MM.1S (cell line): Measurements from ENCODE around the gene RAB14.

Source experiments
- DNase-seq: peaks from one replicate; pipeline ENCODE4 v3.0.0-alpha.2; 2015
- H2AFZ ChIP-seq: fragments of 300-600 bp; sonication (generic); 2 replicates; pipeline ENCODE4 v1.6.0; 2016; ENCODE audit warnings: antibody characterized with exemption, low read length
- H3F3A ChIP-seq: fragments of 300-600 bp; sonication (generic); 2 replicates; pipeline ENCODE4 v1.6.1; 2016; ENCODE audit warnings: mild to moderate bottlenecking, antibody characterized with exemption, low read length, moderate library complexity, mixed read lengths; ENCODE audit not compliant: insufficient read depth
- H3K27ac ChIP-seq: fragments of 300-600 bp; sonication (generic); 2 replicates; pipeline ENCODE4 v1.5.1; 2016; ENCODE audit warnings: mild to moderate bottlenecking, low read length
- H3K27me3 ChIP-seq: fragments of 300-600 bp; sonication (generic); replicated peaks from 2 replicates; pipeline ENCODE4 v1.6.0; 2016; ENCODE audit warnings: low read length; ENCODE audit not compliant: insufficient read depth
- H3K36me3 ChIP-seq: fragments of 300-600 bp; sonication (generic); replicated peaks from 2 replicates; pipeline ENCODE4 v1.6.1; 2016; ENCODE audit warnings: mild to moderate bottlenecking, low read length, mixed read lengths; ENCODE audit not compliant: insufficient read depth
- H3K4me1 ChIP-seq: fragments of 300-600 bp; sonication (generic); 2 replicates; pipeline ENCODE4 v1.6.1; 2016; ENCODE audit warnings: low read length, mixed read lengths
- H3K4me2 ChIP-seq: fragments of 300-600 bp; sonication (generic); 2 replicates; pipeline ENCODE4 v1.6.0; 2016; ENCODE audit warnings: low read depth, low read length
- H3K4me3 ChIP-seq: fragments of 300-600 bp; sonication (generic); 2 replicates; pipeline ENCODE4 v1.5.1; 2016; ENCODE audit warnings: low read length, mixed read lengths
- H3K79me2 ChIP-seq: fragments of 300-600 bp; sonication (generic); 2 replicates; pipeline ENCODE4 v1.6.1; 2016; ENCODE audit warnings: mixed run types, low read length, mixed read lengths
- H3K9ac ChIP-seq: fragments of 300-600 bp; sonication (generic); 2 replicates; pipeline ENCODE4 v1.6.1; 2016; ENCODE audit warnings: low read length, mixed read lengths
- H3K9me2 ChIP-seq: fragments of 300-600 bp; sonication (generic); replicated peaks from 2 replicates; pipeline ENCODE4 v1.6.1; 2016; ENCODE audit warnings: mild to moderate bottlenecking, low read length, mixed read lengths; ENCODE audit not compliant: insufficient read depth
- H3K9me3 ChIP-seq: fragments of 300-600 bp; sonication (generic); replicated peaks from 2 replicates; pipeline ENCODE4 v1.6.1; 2016; ENCODE audit warnings: mild to moderate bottlenecking, low read length, mixed read lengths; ENCODE audit not compliant: insufficient read depth
- H4K20me1 ChIP-seq: fragments of 300-600 bp; sonication (generic); 2 replicates; pipeline ENCODE4 v1.6.1; 2016; ENCODE audit warnings: mild to moderate bottlenecking, low read length, moderate library complexity, mixed read lengths; ENCODE audit not compliant: insufficient read depth
- EZH2 ChIP-seq: fragments of 300-600 bp; sonication (generic); optimal IDR thresholded peaks from 2 replicates; pipeline ENCODE3; 2017; ENCODE audit warnings: low read depth, mild to moderate bottlenecking, antibody characterized with exemption, low read length, mixed read lengths
- EZH2phosphoT487 ChIP-seq: fragments of 300-600 bp; sonication (generic); IDR thresholded peaks from 2 replicates; pipeline ENCODE4 v1.6.1; 2018; ENCODE audit warnings: antibody characterized with exemption, low read length
- TF ChIP-seq, protein P1 (sequence below): fragments of 300-600 bp; sonication (generic); IDR thresholded peaks from 2 replicates; pipeline ENCODE4 v1.5.1; 2016; ENCODE audit warnings: antibody characterized with exemption, low read length, mixed read lengths

Gene RAB14

DNA sequence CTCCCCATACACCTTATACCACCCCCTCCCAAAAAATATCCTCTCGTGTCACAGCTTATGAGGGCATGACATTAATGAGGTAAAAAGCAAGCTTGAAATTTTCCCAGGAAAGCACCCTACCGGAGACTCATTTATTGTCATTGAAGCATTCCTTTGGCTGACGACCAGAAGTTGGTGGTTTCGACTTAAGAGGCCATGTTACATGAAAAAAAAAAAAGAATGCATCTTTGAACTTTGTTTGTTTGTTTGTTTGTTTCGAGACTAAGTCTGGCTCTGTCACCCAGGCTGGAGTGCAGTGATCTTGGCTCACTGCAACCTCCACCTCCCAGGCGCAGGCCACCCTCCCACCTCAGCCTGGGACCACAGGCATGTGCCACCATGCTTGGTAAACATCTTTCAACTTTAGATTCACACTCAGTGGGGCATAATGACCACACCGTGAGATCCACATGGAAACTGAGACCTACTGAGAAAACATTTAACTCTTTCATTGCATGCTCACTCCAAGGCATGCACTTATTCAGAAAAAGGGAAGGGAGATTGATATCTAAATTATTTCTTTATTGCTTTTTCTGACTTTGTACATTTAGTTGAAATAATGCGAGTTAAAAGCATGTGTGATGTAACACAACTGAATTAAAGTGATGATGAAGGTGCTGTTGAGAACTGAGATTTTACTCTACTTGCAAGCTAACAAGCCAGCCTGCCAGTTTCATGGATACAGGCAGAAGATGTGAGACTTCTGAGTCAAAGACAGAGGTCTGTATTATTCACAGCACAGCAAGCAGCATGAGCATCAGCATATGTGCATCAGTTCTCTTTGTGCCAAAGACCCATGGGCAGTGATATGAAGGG lies 5.1 kb upstream of the RAB14 start:
- TF ChIP-seq, protein P1, sequence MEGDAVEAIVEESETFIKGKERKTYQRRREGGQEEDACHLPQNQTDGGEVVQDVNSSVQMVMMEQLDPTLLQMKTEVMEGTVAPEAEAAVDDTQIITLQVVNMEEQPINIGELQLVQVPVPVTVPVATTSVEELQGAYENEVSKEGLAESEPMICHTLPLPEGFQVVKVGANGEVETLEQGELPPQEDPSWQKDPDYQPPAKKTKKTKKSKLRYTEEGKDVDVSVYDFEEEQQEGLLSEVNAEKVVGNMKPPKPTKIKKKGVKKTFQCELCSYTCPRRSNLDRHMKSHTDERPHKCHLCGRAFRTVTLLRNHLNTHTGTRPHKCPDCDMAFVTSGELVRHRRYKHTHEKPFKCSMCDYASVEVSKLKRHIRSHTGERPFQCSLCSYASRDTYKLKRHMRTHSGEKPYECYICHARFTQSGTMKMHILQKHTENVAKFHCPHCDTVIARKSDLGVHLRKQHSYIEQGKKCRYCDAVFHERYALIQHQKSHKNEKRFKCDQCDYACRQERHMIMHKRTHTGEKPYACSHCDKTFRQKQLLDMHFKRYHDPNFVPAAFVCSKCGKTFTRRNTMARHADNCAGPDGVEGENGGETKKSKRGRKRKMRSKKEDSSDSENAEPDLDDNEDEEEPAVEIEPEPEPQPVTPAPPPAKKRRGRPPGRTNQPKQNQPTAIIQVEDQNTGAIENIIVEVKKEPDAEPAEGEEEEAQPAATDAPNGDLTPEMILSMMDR: no peak
- TF ChIP-seq EZH2: no peak
- TF ChIP-seq EZH2phosphoT487: no peak
- no peak for DNase-seq

GRCh38 chr9:121204611-121205010 lies 2.9 kb upstream of the RAB14 start:
- H4K20me1 ChIP-seq: peaks cover 14% of the 10 kb centered on the region
- peaks cover 22% of the 10 kb centered on the region for H3K79me2 ChIP-seq
- H3K27ac ChIP-seq: no peak overlapping the region
- TF ChIP-seq EZH2phosphoT487: no peak
- no peak for TF ChIP-seq EZH2
- TF ChIP-seq, protein P1: no peak
- H3K9me2 ChIP-seq: no peaks in the 10 kb centered on the region
- no peaks in the 10 kb centered on the region for H3K9me3 ChIP-seq
- no peak overlapping the region for H3K9ac ChIP-seq
- H3F3A ChIP-seq: peaks cover 4% of the 10 kb centered on the region
- H3K27me3 ChIP-seq: no peaks in the 10 kb centered on the region
- DNase-seq: no peak
- H3K36me3 ChIP-seq: no peaks in the 10 kb centered on the region
- H3K4me2 ChIP-seq: no peak overlapping the region
- no peak overlapping the region for H3K4me3 ChIP-seq
- peaks cover 19% of the 10 kb centered on the region for H3K4me1 ChIP-seq
- no peak overlapping the region for H2AFZ ChIP-seq

More for the DNA sequence above, 5.1 kb upstream of the RAB14 start:
- H3K4me3 ChIP-seq: no peak overlapping the region
- H3K9me3 ChIP-seq: no peaks in the 10 kb centered on the region
- peaks cover 15% of the 10 kb centered on the region for H3K4me1 ChIP-seq
- no peaks in the 10 kb centered on the region for H4K20me1 ChIP-seq
- H3K9me2 ChIP-seq: no peaks in the 10 kb centered on the region
- no peaks in the 10 kb centered on the region for H3K27me3 ChIP-seq
- no peak overlapping the region for H2AFZ ChIP-seq
- H3K36me3 ChIP-seq: no peaks in the 10 kb centered on the region
- H3F3A ChIP-seq: no peaks in the 10 kb centered on the region
- H3K27ac ChIP-seq: no peak overlapping the region
- no peak overlapping the region for H3K9ac ChIP-seq
- H3K4me2 ChIP-seq: peak overlapping the region; percentile 27
- H3K79me2 ChIP-seq: 0 out of 2 replicates have a peak, but pooled peaks cover 2% of the 10 kb centered on the region

- DNase-seq: no peak
- peaks cover 23% of the 10 kb centered on the region for H3K4me1 ChIP-seq
- no peak overlapping the region for H3K4me2 ChIP-seq
- no peak overlapping the region for H3K9ac ChIP-seq
- H2AFZ ChIP-seq: no peak overlapping the region
- no peak overlapping the region for H3K27ac ChIP-seq
- no peaks in the 10 kb centered on the region for H3K9me3 ChIP-seq
- H3K36me3 ChIP-seq: no peaks in the 10 kb centered on the region
- H4K20me1 ChIP-seq: peaks cover 18% of the 10 kb centered on the region
- TF ChIP-seq, protein P1: no peak
- TF ChIP-seq EZH2 (no peak), EZH2phosphoT487 (no peak)
- no peaks in the 10 kb centered on the region for H3K27me3 ChIP-seq
- H3K79me2 ChIP-seq: peaks cover 27% of the 10 kb centered on the region
- no peaks in the 10 kb centered on the region for H3K9me2 ChIP-seq
- H3K4me3 ChIP-seq: no peak overlapping the region
- peaks cover 4% of the 10 kb centered on the region for H3F3A ChIP-seq
These were observed 2.5 kb upstream of the RAB14 start for GRCh38 chr9:121204121-121204520.
